Measurements from ENCODE around the gene SOST.

The SOST gene

DNA sequence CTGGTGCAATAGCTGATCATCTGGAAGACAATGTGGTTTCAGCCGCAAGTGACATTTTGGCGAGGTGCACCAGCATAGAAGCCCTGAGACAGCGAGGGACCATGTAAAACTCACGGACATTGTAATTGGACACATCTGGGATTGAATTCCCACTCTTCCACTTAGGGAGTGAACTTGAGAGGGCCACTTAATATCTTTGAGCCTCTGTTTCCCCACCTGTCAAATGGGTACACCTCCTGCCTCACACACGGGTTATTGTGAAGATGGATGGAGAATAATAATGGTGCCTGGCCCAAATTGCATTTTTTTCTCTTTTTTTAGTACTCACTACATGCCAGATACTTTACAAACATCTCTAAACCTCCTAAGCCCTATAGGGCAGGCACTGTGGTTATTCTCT lies 51.4 kb downstream of the SOST start:
- H3K27me3 ChIP-seq (ENCODE audit: insufficient read depth, insufficient read length), result peaks cover 18% of the 10 kb centered on the region
- no peaks in the 10 kb centered on the region for H3K9me3 ChIP-seq (ENCODE audit: insufficient read depth, low read length)
- no peaks in the 10 kb centered on the region for H3K36me3 ChIP-seq (ENCODE audit: insufficient read depth, insufficient read length, low read length)
- peaks cover 2% of the 10 kb centered on the region for H3K4me1 ChIP-seq (ENCODE audit: insufficient read depth, insufficient read length)
- H3K9ac ChIP-seq (ENCODE audit: insufficient read length, low read depth), result no peak overlapping the region
- no peak overlapping the region for H3K4me3 ChIP-seq (ENCODE audit: insufficient read length, low read depth)
- DNase-seq (ENCODE audit: low read depth, low spot score), result no peak
- TF ChIP-seq SUZ12 (IDR thresholded peaks at IDR 0.05; ENCODE audit: extremely low read depth, insufficient read depth, insufficient read length), result no peak
- no peak for TF ChIP-seq ZNF274 (IDR thresholded peaks at IDR 0.05; ENCODE audit: low read depth, low read length)
- no peak for TF ChIP-seq YY1 (IDR thresholded peaks at IDR 0.05; ENCODE audit: insufficient read depth, insufficient read length)

GRCh38 chr17:43706235-43706634 lies 52.4 kb downstream of the SOST start:
- H3K36me3 ChIP-seq (ENCODE audit: insufficient read depth, insufficient read length, low read length), result no peaks in the 10 kb centered on the region
- no peak for DNase-seq (ENCODE audit: low read depth, low spot score)
- H3K9ac ChIP-seq (ENCODE audit: insufficient read length, low read depth), result no peak overlapping the region
- H3K4me1 ChIP-seq (ENCODE audit: insufficient read depth, insufficient read length), result peaks cover 5% of the 10 kb centered on the region
- no peak for TF ChIP-seq YY1 (IDR thresholded peaks at IDR 0.05; ENCODE audit: insufficient read depth, insufficient read length)
- no peak for TF ChIP-seq SUZ12 (IDR thresholded peaks at IDR 0.05; ENCODE audit: extremely low read depth, insufficient read depth, insufficient read length)
- no peak for TF ChIP-seq ZNF274 (IDR thresholded peaks at IDR 0.05; ENCODE audit: low read depth, low read length)
- peaks cover 10% of the 10 kb centered on the region for H3K27me3 ChIP-seq (ENCODE audit: insufficient read depth, insufficient read length)
- H3K9me3 ChIP-seq (ENCODE audit: insufficient read depth, low read length), result no peaks in the 10 kb centered on the region
- H3K4me3 ChIP-seq (ENCODE audit: insufficient read length, low read depth), result no peak overlapping the region

Data from NT2/D1 (cell line).